NCI-H2171 (cell line): ENCODE data around the gene PPM1H.

Experiments used
- DNase-seq: peaks from one replicate; lab custom pipeline; 2025; lab: John Stamatoyannopoulos, UW

The PPM1H gene

DNA sequence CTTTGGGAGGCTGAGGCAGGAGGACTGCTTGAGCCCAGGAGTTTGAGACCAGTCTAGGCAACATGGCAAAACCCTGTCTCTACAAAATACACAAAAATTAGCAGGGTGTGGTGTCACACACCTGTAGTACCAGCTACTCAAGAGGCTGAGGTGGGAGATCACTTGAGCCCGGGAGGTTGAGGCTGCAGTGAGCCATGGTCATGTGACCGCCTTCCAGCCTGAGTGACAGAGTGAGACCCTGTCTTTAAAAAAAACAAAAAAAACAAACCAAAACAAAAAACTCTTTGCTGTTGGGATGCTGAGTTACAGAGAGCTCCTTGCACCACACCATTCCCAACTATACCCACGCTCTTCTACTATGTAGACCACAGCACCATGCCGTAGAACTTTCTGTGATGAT, 221.2 kb downstream of the PPM1H start:
- no peak for DNase-seq

DNA sequence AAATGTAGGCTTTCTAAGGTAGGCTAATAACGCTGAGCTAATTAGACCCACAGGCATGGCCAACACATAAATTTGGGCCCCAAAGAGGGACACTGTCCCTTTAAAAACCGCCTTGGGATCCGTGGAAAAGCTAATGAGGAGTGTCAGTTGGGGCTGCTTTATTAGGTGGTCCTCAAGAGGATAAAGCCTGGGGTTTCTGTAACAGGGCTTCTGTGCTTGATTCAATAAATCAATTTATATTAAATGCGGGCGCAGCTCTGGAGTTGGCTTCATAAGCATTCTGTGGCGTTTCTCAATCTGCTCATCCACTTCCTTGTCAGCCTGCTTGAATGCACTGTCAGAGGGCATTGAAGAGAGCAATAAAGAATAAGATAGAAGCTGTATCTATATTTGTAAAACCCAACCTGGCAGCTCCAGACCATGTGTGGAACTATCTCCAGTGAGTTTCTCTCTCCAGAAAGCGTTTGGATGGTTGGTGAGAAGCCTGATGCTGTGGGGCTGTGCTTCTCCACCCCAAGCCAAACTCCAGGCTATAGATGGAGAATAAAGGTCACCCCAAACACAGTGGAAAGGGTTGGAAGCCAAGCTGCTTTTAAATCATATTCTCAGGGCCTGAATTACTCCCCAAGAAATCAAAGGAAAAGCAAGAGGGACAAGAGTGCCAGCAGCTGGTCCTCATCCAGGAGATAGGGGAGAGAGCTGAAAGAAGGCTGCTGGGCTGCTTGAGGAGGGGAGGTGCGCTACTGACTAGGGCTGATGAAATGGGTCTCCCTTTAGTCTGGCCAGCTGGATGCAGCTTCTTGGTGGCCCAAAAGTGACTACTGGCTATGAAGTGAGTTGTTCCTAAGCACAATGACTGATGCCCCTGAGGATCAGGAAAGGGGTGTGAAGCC, 222.0 kb downstream of the PPM1H start:
- DNase-seq: no peak

DNA sequence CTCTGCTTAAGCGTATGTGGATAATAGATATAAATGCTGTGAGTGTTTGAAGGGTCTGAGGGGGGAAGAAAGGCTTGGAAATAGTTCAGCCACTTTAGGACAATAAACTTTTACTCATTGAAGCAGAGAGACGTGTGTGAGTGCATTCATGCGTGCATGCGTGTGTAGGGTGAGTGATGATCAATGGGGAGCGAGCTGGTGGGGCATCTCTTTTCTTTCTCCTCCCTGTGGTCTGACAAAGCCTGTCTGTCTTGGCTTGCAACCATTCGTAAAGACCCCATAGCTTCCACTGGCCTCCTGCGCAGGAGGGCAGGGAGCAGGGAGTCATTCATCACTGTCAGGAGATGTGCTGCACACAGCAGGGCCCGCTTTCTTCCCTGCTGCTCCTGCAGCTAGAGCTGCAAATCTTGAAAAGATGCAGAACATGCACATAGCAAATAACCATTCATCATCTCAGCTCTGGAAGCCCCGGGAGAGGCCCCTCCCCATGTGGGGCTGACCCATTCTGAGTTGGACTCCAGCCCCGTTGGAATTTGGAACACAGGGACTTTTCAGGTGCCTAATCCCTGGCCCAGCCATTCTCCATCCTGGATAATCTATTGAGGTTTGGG, 223.2 kb downstream of the PPM1H start:
- DNase-seq: no peak

DNA sequence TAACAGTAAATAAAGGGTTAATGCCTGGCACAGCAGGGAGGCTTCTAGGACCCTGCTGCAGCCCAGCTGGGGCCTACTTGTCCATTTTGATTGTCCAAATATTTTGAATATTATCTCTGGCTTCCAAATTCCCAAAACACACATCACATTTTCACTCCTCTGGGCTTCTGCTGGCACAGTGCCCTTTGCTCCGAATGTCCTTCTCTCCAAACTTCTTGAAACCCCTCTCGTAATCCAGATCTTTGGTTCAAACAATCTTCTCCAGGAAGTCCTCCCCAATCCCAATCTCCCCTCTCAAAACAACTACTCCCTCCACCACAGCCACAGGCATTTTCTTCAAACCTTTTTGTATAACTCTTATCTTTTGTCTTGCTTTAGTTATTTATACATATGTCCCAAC, 225.6 kb downstream of the PPM1H start:
- DNase-seq: no peak

DNA sequence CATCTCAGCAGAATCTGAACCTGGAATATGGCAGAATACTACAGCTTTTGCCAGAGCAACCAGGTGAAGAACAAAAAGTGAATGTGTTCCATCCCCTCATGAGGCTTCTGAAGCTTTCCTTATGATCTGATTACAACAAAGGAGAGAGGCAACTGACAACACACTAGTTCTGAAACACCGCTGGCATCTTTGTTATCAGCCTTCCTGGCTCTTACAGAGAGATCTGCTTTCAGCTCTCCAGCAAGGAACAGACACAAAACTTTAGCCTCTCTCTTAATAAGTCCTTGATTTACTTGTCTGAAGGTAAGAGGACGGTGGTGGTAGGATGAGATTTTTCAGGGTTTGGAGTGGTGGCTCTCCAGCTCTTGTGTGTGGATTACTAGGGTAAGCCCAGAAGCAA, 227.0 kb downstream of the PPM1H start:
- DNase-seq: no peak

DNA sequence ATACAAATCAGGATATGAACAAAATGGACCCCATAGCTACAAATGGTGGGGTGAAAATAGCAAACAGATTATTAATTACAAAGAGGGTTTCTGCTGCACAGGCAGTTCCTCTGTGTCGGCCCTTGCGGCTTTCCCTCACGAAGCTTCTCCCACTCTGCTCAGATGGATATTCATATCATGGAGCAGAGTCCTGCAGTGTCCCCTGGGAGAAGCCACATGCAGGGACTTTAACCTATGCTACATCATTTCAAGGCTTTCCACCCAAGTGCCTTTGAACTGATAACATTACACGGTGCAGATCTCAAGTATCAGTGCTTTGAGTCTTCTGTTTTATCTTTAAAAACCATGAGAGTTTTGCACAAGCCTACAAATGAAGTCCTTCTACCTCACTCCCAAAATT, 229.1 kb downstream of the PPM1H start:
- DNase-seq: peak; percentile 40

DNA sequence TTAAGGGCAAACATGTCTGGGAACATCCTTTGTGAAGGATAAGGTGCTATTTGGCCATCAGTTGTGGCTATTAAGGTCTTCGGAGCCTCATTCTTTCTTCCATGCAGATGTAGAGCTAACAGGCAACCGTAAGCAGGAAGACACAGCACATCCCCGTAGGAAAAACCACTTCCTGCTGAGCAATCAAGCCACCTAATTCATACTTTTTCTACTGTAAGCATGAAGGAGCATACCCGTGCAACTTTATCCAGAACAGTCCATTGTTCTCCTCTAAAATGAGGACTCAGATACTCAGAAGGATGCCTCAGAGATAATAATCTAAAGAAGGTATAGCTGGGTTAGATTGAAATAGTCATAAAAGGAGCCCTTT, 232.0 kb downstream of the PPM1H start:
- no peak for DNase-seq

DNA sequence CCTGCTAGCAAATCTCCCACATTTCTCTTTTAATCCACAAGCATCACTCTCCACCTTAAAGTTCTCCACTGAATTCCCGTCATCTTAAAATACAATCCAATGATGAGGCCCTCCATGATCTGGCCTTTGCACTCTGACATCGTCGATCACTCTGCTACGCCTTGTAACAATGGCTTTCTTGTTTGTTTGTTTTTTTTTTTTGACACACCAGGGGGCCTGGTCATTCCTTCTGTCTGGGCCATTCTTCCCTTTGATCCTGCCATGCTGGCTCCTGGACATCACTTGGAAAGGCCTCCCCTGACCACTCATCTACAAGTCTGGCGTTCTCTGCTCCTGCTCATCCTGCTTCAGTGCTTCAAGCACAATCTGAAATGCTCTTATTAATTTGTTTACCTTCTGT, 233.5 kb downstream of the PPM1H start:
- no peak for DNase-seq

DNA sequence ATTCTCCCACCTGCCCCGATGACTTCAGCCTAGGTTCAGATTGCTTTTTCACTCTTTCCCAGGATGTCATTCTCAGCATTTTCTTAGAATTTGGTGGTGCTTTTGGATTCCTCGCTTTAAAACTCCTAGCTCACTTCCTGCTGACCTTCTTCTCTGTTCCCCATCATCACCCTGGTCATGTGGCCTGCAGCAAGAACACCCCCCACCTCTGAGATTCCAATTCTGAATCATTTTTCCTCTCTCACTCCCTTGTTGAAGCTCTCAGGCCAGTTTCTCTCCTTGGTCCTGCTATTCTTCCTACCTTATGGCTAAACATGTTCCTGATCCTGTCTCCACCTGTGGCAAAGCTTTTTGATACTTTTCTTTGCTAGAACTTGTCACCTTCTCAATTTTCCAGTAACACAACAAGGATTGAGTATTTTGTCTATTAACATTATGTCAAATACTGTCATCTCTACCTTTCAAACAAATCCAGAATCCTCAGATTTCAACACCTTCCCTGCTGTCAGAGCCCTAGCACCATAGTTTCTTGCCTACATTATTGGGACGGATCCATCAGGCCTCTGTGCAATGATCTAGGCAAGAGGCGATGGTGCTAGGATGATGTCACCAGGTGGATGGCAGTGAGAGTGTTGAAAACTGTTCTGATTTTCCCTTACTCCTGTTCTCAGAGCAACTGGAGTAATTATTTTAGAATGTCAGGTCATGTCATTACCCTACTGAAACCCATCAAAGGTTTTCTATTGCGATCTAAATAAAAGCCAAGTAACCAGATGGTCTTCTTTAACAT, 234.7 kb downstream of the PPM1H start:
- no peak for DNase-seq

DNA sequence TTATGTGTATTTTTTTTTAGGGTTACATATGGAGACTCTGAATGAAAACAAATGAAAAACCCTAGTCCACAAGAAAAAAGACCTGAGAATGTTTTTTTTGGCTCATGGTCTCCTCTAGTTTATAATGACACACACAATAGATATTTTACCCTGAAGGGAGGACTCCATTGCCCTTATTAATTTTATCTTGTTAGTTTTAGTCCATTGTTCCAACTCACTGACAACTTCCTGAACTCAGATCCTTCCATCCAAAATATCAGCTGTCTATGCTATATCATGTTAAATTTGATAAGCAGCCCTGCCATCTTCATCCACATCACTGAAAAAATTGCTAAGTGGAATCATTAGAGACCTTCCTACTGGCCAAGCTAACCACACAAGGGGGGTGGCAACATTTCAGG, 236.2 kb downstream of the PPM1H start:
- DNase-seq: no peak

DNA sequence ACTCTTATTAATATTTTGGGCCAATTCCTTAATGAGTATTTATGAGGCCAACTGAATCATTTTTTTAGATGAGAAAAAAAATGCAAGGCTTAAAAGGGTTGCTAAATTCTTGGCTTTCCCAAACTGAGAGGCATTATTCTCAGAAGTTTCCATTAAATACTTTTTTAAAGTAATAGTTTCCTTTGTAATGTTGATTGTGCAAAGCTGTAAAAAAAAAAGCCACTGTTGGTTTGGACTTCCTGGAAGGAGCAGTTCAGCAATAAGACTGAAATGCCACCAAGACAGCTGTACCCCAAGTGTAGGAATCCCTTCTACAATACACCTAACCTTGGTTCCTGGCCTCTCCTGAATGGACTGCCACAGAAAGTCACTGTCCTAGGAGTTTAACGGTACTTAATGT, 237.1 kb downstream of the PPM1H start:
- no peak for DNase-seq

DNA sequence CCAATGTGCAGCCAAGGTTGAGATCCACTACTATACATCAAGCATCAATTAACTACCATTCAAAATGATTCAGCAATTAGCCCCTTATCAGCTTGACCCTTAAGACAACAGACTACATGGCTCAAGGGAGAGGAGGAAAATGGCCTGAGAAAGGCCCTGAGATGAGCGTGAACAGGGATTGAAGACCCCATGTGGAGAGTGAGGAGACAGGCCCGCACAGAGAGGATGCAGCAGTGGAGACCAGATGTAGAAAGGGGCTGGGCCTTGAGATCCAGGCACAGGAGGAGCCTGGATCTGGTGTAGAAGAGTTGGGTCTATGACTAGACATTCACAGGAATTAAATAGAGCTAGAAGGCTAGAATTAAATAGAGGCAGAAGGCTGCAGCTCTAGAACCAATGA, 239.3 kb downstream of the PPM1H start:
- DNase-seq: no peak

DNA sequence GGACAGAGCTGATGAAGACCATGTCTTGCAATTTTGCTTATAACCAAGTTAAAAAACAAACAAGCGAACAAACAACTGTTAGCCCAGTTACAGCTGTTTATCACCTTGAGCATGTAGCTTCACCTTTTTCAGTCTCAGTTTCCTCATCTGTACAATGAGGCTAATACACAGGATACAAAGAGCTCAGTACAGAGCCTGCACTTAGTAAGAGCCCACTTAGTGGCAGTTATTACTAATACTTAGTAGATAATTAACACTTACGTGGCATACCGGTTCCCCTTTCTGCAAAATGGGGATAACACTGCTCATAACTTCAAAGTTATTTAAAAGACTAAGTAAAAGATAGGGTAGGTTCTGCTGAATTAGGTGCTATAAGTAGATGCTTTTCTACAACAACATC, 240.3 kb downstream of the PPM1H start:
- DNase-seq: no peak

DNA sequence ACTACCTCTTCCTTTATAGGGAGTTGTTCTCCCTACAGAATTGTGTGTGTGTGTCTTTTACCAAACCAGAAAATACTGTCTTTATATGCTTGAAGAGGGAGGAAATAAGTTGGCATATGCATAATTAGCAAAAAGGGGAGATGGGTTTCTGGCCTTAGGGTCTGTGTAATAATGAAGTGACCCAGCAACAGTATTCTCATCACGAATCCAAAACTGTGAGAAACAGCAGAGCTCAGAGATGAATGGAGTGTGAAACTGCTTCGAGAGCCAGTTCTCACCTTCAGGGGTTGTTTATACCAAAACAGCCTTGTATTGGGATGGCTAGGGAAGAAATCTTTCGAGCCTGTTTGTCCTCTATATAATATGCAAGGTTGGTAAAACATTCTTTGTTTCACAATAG, 240.8 kb downstream of the PPM1H start:
- no peak for DNase-seq

DNA sequence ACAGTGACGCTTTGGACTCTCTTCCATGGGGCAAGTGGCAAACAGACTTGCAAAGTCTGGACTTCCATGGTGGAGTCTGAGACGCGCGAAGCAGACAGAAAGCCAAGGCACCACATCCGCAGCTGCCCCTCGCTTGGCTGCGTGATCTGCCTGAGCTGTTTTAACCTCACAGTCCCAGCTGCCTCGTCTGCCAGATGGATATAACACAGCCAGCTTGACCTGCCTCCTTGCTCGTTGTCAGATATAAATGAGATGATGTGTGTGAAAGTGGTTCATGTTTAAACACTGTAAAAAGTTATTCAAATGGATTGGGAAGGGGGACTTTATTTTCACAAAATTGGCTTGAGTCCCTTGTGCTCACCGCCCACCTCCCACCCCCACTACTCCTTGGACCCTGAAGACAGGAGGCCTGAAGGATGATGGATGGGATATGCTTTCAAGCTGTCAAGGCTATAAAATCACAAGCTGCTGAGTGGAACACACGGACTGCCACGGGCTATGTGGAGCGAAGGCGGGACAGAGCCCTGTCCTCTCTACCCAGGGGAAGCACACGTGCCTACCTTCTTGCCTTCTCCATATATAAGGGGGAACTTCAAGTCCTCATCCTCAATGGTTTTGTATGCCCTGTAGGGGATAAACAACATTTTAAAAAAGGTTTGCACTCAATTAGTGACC, 241.4 kb downstream of the PPM1H start:
- peak; percentile 48 for DNase-seq

DNA sequence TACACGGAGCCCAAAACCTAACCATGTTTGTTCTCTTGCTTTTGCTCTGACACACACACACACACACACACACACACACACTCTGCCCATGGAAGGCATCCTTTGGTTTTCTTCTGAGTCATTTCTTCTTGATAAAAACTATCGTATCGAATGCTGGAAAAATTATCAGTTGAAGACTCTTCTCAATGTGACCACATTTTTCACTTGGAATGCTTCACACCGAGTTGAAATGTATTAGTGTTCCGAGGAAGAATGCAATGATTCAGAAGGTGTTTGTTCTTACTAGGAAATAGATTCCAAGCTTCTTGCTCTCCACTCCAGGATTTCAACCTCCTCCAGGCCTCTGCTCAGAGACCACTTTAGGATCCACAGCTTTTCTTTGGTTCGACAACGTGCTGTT, 242.1 kb downstream of the PPM1H start:
- DNase-seq: no peak

DNA sequence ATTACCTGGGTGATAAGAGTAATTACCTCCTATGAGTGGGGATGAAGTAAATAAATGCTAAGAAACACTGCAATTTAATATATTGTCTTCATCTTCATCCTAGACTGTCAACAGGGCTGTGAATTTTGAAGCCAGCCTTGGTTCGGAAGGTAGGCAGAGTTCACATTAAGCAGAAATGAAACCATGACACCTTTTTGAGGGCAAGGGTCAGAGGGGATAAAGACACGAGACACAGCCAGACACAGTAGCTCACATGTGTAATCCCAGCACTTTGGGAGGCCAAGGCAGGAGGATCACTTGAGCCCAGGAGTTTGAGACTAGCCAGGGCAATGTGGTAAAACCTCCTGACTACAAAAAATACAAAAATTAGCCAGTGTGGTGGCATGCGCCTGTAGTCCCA, 243.6 kb downstream of the PPM1H start:
- no peak for DNase-seq

DNA sequence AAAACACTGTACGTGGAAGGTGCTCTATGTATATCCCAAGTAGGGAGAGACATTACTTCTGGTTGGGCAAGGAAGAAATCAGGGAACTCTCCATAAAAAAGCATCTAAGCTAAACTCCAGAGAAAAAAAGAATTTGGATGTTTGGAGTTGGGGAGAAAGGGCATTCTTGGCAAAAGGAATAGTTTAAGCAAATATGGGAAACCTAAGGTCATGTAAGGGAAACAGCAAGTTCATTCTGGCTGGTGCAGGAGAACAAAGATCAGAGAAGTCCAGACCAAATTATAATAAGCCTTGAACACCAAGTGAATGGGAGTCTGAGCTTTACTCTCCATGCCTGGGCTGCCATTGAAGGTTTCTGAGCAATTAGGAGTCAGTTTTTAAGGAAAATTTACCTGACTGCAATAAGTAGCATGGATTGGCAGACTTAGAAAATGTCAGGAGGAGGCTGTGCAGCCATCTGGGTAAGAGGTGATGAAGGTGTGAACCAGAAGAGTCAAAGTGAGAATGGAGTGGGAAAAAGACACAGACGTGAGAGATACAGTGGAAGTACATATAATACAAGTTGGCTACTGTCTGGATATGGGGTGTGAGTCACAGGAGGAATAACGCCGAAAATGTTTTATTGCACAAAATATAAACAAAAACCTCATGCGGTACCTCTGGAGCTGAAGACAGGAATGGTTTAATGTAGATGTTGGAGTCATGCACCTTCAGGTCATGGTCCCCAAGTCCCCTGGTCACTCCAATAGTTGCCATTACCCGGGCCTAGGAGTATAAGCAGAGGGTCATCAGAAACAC, 245.7 kb downstream of the PPM1H start:
- DNase-seq: no peak

DNA sequence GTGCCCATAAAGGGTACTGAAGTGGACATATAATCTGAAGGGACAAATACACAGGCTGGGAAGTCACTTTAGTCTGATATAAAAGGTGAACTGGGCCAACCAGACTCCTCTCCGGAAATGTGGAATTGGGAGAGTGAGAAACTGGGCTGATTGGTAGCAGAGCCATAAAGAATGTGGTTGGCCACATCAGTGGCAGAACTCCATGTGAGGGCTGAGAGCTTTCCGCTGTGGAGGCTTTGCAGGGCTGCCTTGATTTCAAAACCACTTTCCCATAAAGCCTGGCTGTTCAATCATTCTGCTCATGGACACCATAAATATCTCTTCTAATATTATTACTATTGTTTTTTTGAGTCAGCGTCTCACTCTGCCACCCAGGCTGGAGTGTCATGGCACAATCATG, 248.0 kb downstream of the PPM1H start:
- no peak for DNase-seq

DNA sequence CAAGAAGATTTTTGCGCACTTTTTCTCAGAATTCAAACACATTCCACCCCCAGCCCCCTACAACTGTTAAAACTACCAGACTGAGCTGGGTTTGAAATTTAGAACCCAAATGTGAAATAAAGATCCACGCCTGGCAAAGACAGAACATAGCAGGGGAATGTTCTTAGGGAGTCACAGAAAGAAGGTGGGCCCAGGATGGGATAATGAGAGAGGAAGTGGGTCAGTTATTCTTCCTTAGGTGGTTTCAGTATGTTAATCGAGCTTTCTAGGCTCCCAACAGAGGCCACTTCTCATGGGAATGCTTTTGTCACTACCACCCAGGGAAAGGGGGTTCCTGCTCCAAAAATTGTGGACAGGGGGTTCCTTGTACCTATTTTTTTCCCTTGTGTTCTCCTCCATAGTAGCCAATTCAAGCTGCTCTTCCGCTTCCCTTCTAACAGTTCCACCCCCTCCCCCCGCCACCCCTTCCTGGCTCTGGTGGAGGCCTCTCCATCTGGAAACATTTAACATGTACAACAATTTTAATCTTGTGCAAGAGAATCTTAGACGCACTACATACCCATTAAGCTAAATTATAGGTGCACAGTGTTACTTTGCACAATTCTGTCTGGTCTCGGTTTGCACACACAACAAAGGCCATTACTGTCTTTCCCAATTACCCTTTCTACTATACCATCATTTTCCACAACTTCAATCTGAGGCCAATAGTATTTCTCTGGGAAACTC, 250.2 kb downstream of the PPM1H start:
- no peak for DNase-seq
